H9 (cell line): Measurements from ENCODE around the gene ISY1. TPM values are rescaled to one million over a fixed set of nuclear protein-coding genes. Genes with fewer than 3 reads are reported as not detected.

ENCODE experiments used
- DNase-seq: peaks from one replicate; pipeline ENCODE4 v3.0.0-alpha.2; 2017
- H2AFZ ChIP-seq: one replicate; pipeline ENCODE4 v1.6.1; 2013; ENCODE audit warnings: mild to moderate bottlenecking, low read length, control low read depth, moderate library complexity
- H2AK5ac ChIP-seq: 2 replicates; pipeline ENCODE4 v1.6.1; 2013; ENCODE audit warnings: low read length, control low read depth, mixed read lengths; ENCODE audit not compliant: insufficient read length
- H2BK120ac ChIP-seq: one replicate; pipeline ENCODE4 v1.6.1; 2013; ENCODE audit warnings: low read depth, mild to moderate bottlenecking, low read length, control low read depth, inconsistent platforms; ENCODE audit not compliant: poor library complexity, severe bottlenecking
- H2BK12ac ChIP-seq: 2 replicates; pipeline ENCODE4 v1.6.1; 2013; ENCODE audit warnings: low read length, control low read depth, mixed read lengths, low read depth; ENCODE audit not compliant: insufficient read length
- H2BK15ac ChIP-seq: 2 replicates; pipeline ENCODE4 v1.6.1; 2013; ENCODE audit warnings: low read depth, low read length, control low read depth
- H2BK20ac ChIP-seq: one replicate; pipeline ENCODE4 v1.6.1; 2013; ENCODE audit warnings: low read depth, mild to moderate bottlenecking, low read length, control low read depth, inconsistent platforms; ENCODE audit not compliant: poor library complexity, severe bottlenecking
- H2BK5ac ChIP-seq: 2 replicates; pipeline ENCODE4 v1.6.1; 2013; ENCODE audit warnings: low read length, control low read depth, mixed read lengths; ENCODE audit not compliant: insufficient read length
- H3K14ac ChIP-seq: 2 replicates; pipeline ENCODE4 v1.6.1; 2013; ENCODE audit warnings: low read length, control low read depth; ENCODE audit not compliant: insufficient read depth
- H3K18ac ChIP-seq: 2 replicates; pipeline ENCODE4 v1.6.1; 2013; ENCODE audit warnings: low read depth, mild to moderate bottlenecking, mixed read lengths, low read length, control low read depth; ENCODE audit not compliant: insufficient read length
- H3K23ac ChIP-seq: 2 replicates; pipeline ENCODE4 v1.6.1; 2013; ENCODE audit warnings: low read length, control low read depth, mixed read lengths, low read depth; ENCODE audit not compliant: insufficient read length
- H3K23me2 ChIP-seq: 2 replicates; pipeline ENCODE4 v1.6.1; 2013; ENCODE audit warnings: low read depth, mild to moderate bottlenecking, mixed read lengths, low read length, control low read depth; ENCODE audit not compliant: insufficient read length, poor library complexity, severe bottlenecking
- H3K27ac ChIP-seq: 2 replicates; pipeline ENCODE4 v1.5.1; 2013; ENCODE audit warnings: low read length, control low read depth, mixed read lengths, low read depth; ENCODE audit not compliant: insufficient read length
- H3K27me3 ChIP-seq: 2 replicates; pipeline ENCODE4 v1.6.1; 2013; ENCODE audit warnings: low read length, control low read depth, inconsistent platforms; ENCODE audit not compliant: insufficient read depth
- H3K4ac ChIP-seq: 2 replicates; pipeline ENCODE4 v1.6.1; 2013; ENCODE audit warnings: low read depth, mild to moderate bottlenecking, control low read depth, inconsistent platforms, low read length, moderate library complexity
- H3K4me1 ChIP-seq: 2 replicates; pipeline ENCODE4 v1.6.1; 2013; ENCODE audit warnings: low read length, control low read depth, inconsistent platforms; ENCODE audit not compliant: insufficient read depth
- H3K4me2 ChIP-seq: 2 replicates; pipeline ENCODE4 v1.6.1; 2013; ENCODE audit warnings: low read length, control low read depth, mixed read lengths; ENCODE audit not compliant: insufficient read length, insufficient read depth
- H3K56ac ChIP-seq: 2 replicates; pipeline ENCODE4 v1.6.1; 2013; ENCODE audit warnings: low read depth, mild to moderate bottlenecking, mixed read lengths, low read length, control low read depth; ENCODE audit not compliant: insufficient read length
- H3K79me1 ChIP-seq: 2 replicates; pipeline ENCODE4 v1.6.1; 2013; ENCODE audit warnings: low read depth, mild to moderate bottlenecking, moderate library complexity, low read length, control low read depth, inconsistent platforms; ENCODE audit not compliant: insufficient read depth, poor library complexity, severe bottlenecking
- H3K79me2 ChIP-seq: 2 replicates; pipeline ENCODE4 v1.6.1; 2013; ENCODE audit warnings: low read length, control low read depth, inconsistent platforms; ENCODE audit not compliant: insufficient read depth
- H3K9ac ChIP-seq: 2 replicates; pipeline ENCODE4 v1.6.1; 2013; ENCODE audit warnings: low read length, control low read depth, mixed read lengths; ENCODE audit not compliant: insufficient read length; ENCODE audit errors: extremely low read depth
- H3K9me3 ChIP-seq: one replicate; pipeline ENCODE4 v1.6.1; 2013; ENCODE audit warnings: low read depth, low read length, inconsistent platforms; ENCODE audit not compliant: control insufficient read depth
- H3T11ph ChIP-seq: one replicate; pipeline ENCODE4 v1.6.1; 2013; ENCODE audit warnings: mild to moderate bottlenecking, low read length, control low read depth, inconsistent platforms
- H4K20me1 ChIP-seq: one replicate; pipeline ENCODE4 v1.6.1; 2013; ENCODE audit not compliant: control insufficient read depth, insufficient read length, insufficient read depth
- H4K5ac ChIP-seq: 2 replicates; pipeline ENCODE4 v1.6.1; 2013; ENCODE audit warnings: low read depth, mild to moderate bottlenecking, mixed read lengths, low read length, control low read depth; ENCODE audit not compliant: insufficient read length
- H4K8ac ChIP-seq: replicated peaks from 2 replicates; pipeline ENCODE4 v1.6.1; 2013; ENCODE audit warnings: low read length, control low read depth, mixed read lengths, low read depth; ENCODE audit not compliant: insufficient read length
- H4K91ac ChIP-seq: 2 replicates; pipeline ENCODE4 v1.6.1; 2013; ENCODE audit warnings: low read depth, mild to moderate bottlenecking, moderate library complexity, mixed read lengths, low read length, control low read depth; ENCODE audit not compliant: insufficient read length
- H3K27ac Mint-ChIP-seq, 3 experiments: 2 replicates in 2 of 3; 3 replicates in 1 of 3; pipeline ENCODE4 v1.8.0; 2020 to 2021; ENCODE audit warnings: mixed read lengths in 3 of 3, mild to moderate bottlenecking in 1 of 3, moderate library complexity in 1 of 3
- H3K27me3 Mint-ChIP-seq: 2 replicates; pipeline ENCODE4 v1.8.0; 2021; ENCODE audit warnings: low read depth, mild to moderate bottlenecking, moderate library complexity, mixed read lengths
- H3K36me3 Mint-ChIP-seq, 3 experiments: 2 replicates in 2 of 3; 3 replicates in 1 of 3; pipeline ENCODE4 v1.8.0; 2020 to 2021; ENCODE audit warnings: low read depth in 3 of 3, mixed read lengths in 3 of 3; ENCODE audit not compliant: insufficient read depth in 1 of 3
- H3K4me1 Mint-ChIP-seq, 2 experiments: 2 replicates each; pipeline ENCODE4 v1.8.0; 2020; ENCODE audit warnings: mixed read lengths in 2 of 2
- H3K4me3 Mint-ChIP-seq, 2 experiments: 2 replicates in 1 of 2; 3 replicates in 1 of 2; pipeline ENCODE4 v1.8.0; 2020 to 2021; ENCODE audit warnings: mild to moderate bottlenecking in 2 of 2, mixed read lengths in 2 of 2, moderate library complexity in 1 of 2
- H3K9me3 Mint-ChIP-seq, 2 experiments: 2 replicates in 1 of 2; 3 replicates in 1 of 2; pipeline ENCODE4 v1.8.0; 2020; ENCODE audit warnings: mild to moderate bottlenecking in 2 of 2, mixed read lengths in 2 of 2, moderate library complexity in 1 of 2
- WGBS: extraction: QIAGEN DNeasy Blood & Tissue Kit; methylation state at CpG from one replicate; pipeline ENCODE4 v1.1.7; 2013; ENCODE audit warnings: missing lambda C conversion rate, low lambda C conversion rate, mixed read lengths; ENCODE audit not compliant: insufficient read length; ENCODE audit errors: extremely low coverage; 5-methylcytosine and 5-hydroxymethylcytosine counted together
- total RNA-seq: library from RNA; stranded (reverse); gene quantifications from 2 replicates; pipeline ENCODE4 v1.2.1, GENCODE V29; 2021
- TF ChIP-seq, protein P1 (sequence below): fragments of 200-600 bp; sonication (generic); conservative IDR thresholded peaks from 3 replicates; pipeline ENCODE4 v1.8.0; 2021; ENCODE audit warnings: antibody characterized with exemption, mild to moderate bottlenecking

Gene ISY1
- total RNA-seq, 1 experiment from 2014 or later = 28.1 TPM

DNA sequence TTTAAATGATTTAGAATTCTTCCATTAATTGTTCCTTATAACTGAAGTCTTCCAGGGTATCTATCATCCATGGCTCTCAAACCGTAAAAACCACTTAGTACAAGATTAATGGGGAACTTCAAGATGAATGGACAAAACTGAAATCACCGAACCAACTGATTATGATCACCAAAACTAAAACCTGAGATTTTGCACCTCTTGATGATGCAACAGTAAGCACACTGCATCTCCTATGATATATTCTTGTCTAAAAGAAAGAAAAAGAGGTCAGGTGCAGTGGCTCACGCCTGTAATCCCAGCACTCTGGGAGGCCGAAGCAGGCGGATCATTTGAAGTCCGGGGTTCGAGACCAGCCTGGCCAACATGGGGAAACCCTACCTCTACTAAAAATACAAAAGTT lies 3.6 kb upstream of the ISY1 start:
- TF ChIP-seq, protein P1, sequence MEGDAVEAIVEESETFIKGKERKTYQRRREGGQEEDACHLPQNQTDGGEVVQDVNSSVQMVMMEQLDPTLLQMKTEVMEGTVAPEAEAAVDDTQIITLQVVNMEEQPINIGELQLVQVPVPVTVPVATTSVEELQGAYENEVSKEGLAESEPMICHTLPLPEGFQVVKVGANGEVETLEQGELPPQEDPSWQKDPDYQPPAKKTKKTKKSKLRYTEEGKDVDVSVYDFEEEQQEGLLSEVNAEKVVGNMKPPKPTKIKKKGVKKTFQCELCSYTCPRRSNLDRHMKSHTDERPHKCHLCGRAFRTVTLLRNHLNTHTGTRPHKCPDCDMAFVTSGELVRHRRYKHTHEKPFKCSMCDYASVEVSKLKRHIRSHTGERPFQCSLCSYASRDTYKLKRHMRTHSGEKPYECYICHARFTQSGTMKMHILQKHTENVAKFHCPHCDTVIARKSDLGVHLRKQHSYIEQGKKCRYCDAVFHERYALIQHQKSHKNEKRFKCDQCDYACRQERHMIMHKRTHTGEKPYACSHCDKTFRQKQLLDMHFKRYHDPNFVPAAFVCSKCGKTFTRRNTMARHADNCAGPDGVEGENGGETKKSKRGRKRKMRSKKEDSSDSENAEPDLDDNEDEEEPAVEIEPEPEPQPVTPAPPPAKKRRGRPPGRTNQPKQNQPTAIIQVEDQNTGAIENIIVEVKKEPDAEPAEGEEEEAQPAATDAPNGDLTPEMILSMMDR = no peak
- Histone ChIP-seq H3K4me2 (no peak overlapping the region), H3K23me2 (peaks cover 3% of the 10 kb centered on the region), H4K91ac (no peak overlapping the region), H3K18ac (no peak overlapping the region), H3K27me3 (no peaks in the 10 kb centered on the region), H2AK5ac (no peak overlapping the region), H2BK120ac (no peak overlapping the region), H3K9me3 (no peaks in the 10 kb centered on the region), H2AFZ (no peak overlapping the region), H4K20me1 (no peaks in the 10 kb centered on the region), H3K14ac (no peak overlapping the region), H3T11ph (no peak overlapping the region), H3K79me2 (no peaks in the 10 kb centered on the region; the same call in 1 of the 2 replicates), H3K4me1 (no peaks in the 10 kb centered on the region; the same call in 1 of the 2 replicates), H3K4ac (no peak overlapping the region), H2BK20ac (no peak overlapping the region), H2BK12ac (no peak overlapping the region), H2BK5ac (no peak overlapping the region), H3K79me1 (no peaks in the 10 kb centered on the region), H3K27ac (no peak overlapping the region), H4K8ac (no peak overlapping the region), H4K5ac (no peak overlapping the region), H3K9ac (no peak overlapping the region), H2BK15ac (no peak overlapping the region), H3K56ac (no peak overlapping the region), H3K23ac (no peak overlapping the region)
- no CpG with 5 or more reads among the region's 7 CpGs for WGBS
- H3K36me3 Mint-ChIP-seq = peaks cover 11 to 37% (median 28%) of the 10 kb centered on the region in 3 experiments; a peak in 6 of 7 replicates
- peaks cover 17 to 20% of the 10 kb centered on the region in 2 experiments for H3K4me1 Mint-ChIP-seq
- H3K27me3 Mint-ChIP-seq = peaks cover 4% of the 10 kb centered on the region; the same call in 1 of the 2 replicates
- H3K27ac Mint-ChIP-seq = no peak overlapping the region
- DNase-seq = no peak
- no peaks in the 10 kb centered on the region for H3K9me3 Mint-ChIP-seq
- H3K4me3 Mint-ChIP-seq = no peak overlapping the region
